Activated CD8-positive, alpha-beta memory T cell treated with anti-CD3 and anti-CD28 coated beads, Interleukin-2, amount 50 U/mL, for 24 hours (primary cell): ENCODE data around the gene HEG1.
"Not testable (repeated sequence)": the region's sequence is repeated elsewhere in the genome, so short reads cannot be mapped to it uniquely, and the experiment has no call there.

Experiments
- DNase-seq: peaks from one replicate; pipeline ENCODE4 v3.0.0-alpha.2; 2020; ENCODE audit errors: extremely low read depth

The HEG1 gene

GRCh38 chr3:124984754-124985153 is 71.0 kb downstream of the HEG1 start:
- no peak for DNase-seq

GRCh38 chr3:124982855-124983254 is 72.9 kb downstream of the HEG1 start:
- no peak for DNase-seq

- DNase-seq: no peak
These were observed 74.3 kb downstream of the HEG1 start for GRCh38 chr3:124981472-124981871.

- no peak for DNase-seq
These were observed 77.2 kb downstream of the HEG1 start for GRCh38 chr3:124978627-124979026.

- DNase-seq: no peak
These were observed 79.4 kb downstream of the HEG1 start for GRCh38 chr3:124976383-124976782.

GRCh38 chr3:124974691-124975090 is 81.1 kb downstream of the HEG1 start:
- DNase-seq: no peak

- DNase-seq: no peak
These were observed 82.5 kb downstream of the HEG1 start for GRCh38 chr3:124973290-124973689.

- no peak for DNase-seq
These were observed 83.3 kb downstream of the HEG1 start for GRCh38 chr3:124972457-124972856.

- no peak for DNase-seq
These were observed 85.7 kb downstream of the HEG1 start for GRCh38 chr3:124969963-124970722.

- no peak for DNase-seq
These were observed 86.6 kb downstream of the HEG1 start for GRCh38 chr3:124969190-124969589.

- no peak for DNase-seq
These were observed 87.8 kb downstream of the HEG1 start for GRCh38 chr3:124967964-124968363.

- no peak for DNase-seq
These were observed 89.0 kb downstream of the HEG1 start for GRCh38 chr3:124966521-124967445.

GRCh38 chr3:124965413-124965812 is 90.4 kb downstream of the HEG1 start:
- DNase-seq: no peak

- no peak for DNase-seq
These were observed 91.4 kb downstream of the HEG1 start for GRCh38 chr3:124964387-124964786.

- no peak for DNase-seq
These were observed 92.0 kb downstream of the HEG1 start for GRCh38 chr3:124963755-124964154.

GRCh38 chr3:124962403-124962940 is 93.3 kb downstream of the HEG1 start:
- no peak for DNase-seq

GRCh38 chr3:124960698-124961097 is 95.1 kb downstream of the HEG1 start:
- DNase-seq: no peak

- DNase-seq: no peak
These were observed 95.7 kb downstream of the HEG1 start for GRCh38 chr3:124960105-124960504.

GRCh38 chr3:124957951-124958350 is 97.8 kb downstream of the HEG1 start:
- DNase-seq: not testable (repeated sequence)

GRCh38 chr3:124952282-124952855 is 103.4 kb downstream of the HEG1 start:
- no peak for DNase-seq

- DNase-seq: no peak
These were observed 104.1 kb downstream of the HEG1 start for GRCh38 chr3:124951511-124952281.
